ENCODE results near the gene MTURN.

DNA sequence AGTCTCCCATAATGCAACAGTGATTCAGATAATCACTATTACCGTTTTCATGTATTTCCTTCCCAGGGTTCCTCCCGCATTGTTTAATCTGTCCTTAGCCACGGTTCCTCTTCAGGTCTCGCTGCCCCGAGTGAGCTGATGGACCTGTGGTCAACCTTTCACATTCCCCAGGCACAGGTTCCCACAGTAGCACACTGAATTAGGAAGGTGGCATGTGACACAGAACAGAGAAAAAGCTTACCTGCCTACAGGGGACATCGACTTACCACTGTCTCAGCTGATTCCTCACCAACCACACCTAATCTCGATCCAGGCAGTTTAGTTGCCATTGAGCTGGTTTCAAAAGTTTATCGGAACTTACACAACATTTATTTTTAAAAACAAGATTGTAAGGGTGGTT lies 72.2 kb downstream of the MTURN start:
- no peak for TF ChIP-seq POLR2A (IDR thresholded peaks at IDR 0.05)
- TF ChIP-seq, protein P1, sequence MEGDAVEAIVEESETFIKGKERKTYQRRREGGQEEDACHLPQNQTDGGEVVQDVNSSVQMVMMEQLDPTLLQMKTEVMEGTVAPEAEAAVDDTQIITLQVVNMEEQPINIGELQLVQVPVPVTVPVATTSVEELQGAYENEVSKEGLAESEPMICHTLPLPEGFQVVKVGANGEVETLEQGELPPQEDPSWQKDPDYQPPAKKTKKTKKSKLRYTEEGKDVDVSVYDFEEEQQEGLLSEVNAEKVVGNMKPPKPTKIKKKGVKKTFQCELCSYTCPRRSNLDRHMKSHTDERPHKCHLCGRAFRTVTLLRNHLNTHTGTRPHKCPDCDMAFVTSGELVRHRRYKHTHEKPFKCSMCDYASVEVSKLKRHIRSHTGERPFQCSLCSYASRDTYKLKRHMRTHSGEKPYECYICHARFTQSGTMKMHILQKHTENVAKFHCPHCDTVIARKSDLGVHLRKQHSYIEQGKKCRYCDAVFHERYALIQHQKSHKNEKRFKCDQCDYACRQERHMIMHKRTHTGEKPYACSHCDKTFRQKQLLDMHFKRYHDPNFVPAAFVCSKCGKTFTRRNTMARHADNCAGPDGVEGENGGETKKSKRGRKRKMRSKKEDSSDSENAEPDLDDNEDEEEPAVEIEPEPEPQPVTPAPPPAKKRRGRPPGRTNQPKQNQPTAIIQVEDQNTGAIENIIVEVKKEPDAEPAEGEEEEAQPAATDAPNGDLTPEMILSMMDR (IDR thresholded peaks at IDR 0.05): no peak

Data from right lobe of liver (tissue), 4 donors.